MM.1S (cell line): ENCODE data around the gene CRB1.

ENCODE experiments used
- DNase-seq: peaks from one replicate; pipeline ENCODE4 v3.0.0-alpha.2; 2015
- H2AFZ ChIP-seq: fragments of 300-600 bp; sonication (generic); 2 replicates; pipeline ENCODE4 v1.6.0; 2016; ENCODE audit warnings: antibody characterized with exemption, low read length
- H3F3A ChIP-seq: fragments of 300-600 bp; sonication (generic); 2 replicates; pipeline ENCODE4 v1.6.1; 2016; ENCODE audit warnings: mild to moderate bottlenecking, antibody characterized with exemption, low read length, moderate library complexity, mixed read lengths; ENCODE audit not compliant: insufficient read depth
- H3K27ac ChIP-seq: fragments of 300-600 bp; sonication (generic); 2 replicates; pipeline ENCODE4 v1.5.1; 2016; ENCODE audit warnings: mild to moderate bottlenecking, low read length
- H3K27me3 ChIP-seq: fragments of 300-600 bp; sonication (generic); replicated peaks from 2 replicates; pipeline ENCODE4 v1.6.0; 2016; ENCODE audit warnings: low read length; ENCODE audit not compliant: insufficient read depth
- H3K36me3 ChIP-seq: fragments of 300-600 bp; sonication (generic); replicated peaks from 2 replicates; pipeline ENCODE4 v1.6.1; 2016; ENCODE audit warnings: mild to moderate bottlenecking, low read length, mixed read lengths; ENCODE audit not compliant: insufficient read depth
- H3K4me1 ChIP-seq: fragments of 300-600 bp; sonication (generic); 2 replicates; pipeline ENCODE4 v1.6.1; 2016; ENCODE audit warnings: low read length, mixed read lengths
- H3K4me2 ChIP-seq: fragments of 300-600 bp; sonication (generic); 2 replicates; pipeline ENCODE4 v1.6.0; 2016; ENCODE audit warnings: low read depth, low read length
- H3K4me3 ChIP-seq: fragments of 300-600 bp; sonication (generic); 2 replicates; pipeline ENCODE4 v1.5.1; 2016; ENCODE audit warnings: low read length, mixed read lengths
- H3K79me2 ChIP-seq: fragments of 300-600 bp; sonication (generic); 2 replicates; pipeline ENCODE4 v1.6.1; 2016; ENCODE audit warnings: mixed run types, low read length, mixed read lengths
- H3K9ac ChIP-seq: fragments of 300-600 bp; sonication (generic); 2 replicates; pipeline ENCODE4 v1.6.1; 2016; ENCODE audit warnings: low read length, mixed read lengths
- H3K9me2 ChIP-seq: fragments of 300-600 bp; sonication (generic); replicated peaks from 2 replicates; pipeline ENCODE4 v1.6.1; 2016; ENCODE audit warnings: mild to moderate bottlenecking, low read length, mixed read lengths; ENCODE audit not compliant: insufficient read depth
- H3K9me3 ChIP-seq: fragments of 300-600 bp; sonication (generic); replicated peaks from 2 replicates; pipeline ENCODE4 v1.6.1; 2016; ENCODE audit warnings: mild to moderate bottlenecking, low read length, mixed read lengths; ENCODE audit not compliant: insufficient read depth
- H4K20me1 ChIP-seq: fragments of 300-600 bp; sonication (generic); 2 replicates; pipeline ENCODE4 v1.6.1; 2016; ENCODE audit warnings: mild to moderate bottlenecking, low read length, moderate library complexity, mixed read lengths; ENCODE audit not compliant: insufficient read depth
- CTCF ChIP-seq: fragments of 300-600 bp; sonication (generic); IDR thresholded peaks from 2 replicates; pipeline ENCODE4 v1.5.1; 2016; ENCODE audit warnings: antibody characterized with exemption, low read length, mixed read lengths
- EZH2 ChIP-seq: fragments of 300-600 bp; sonication (generic); optimal IDR thresholded peaks from 2 replicates; pipeline ENCODE3; 2017; ENCODE audit warnings: low read depth, mild to moderate bottlenecking, antibody characterized with exemption, low read length, mixed read lengths
- EZH2phosphoT487 ChIP-seq: fragments of 300-600 bp; sonication (generic); IDR thresholded peaks from 2 replicates; pipeline ENCODE4 v1.6.1; 2018; ENCODE audit warnings: antibody characterized with exemption, low read length

Gene CRB1

GRCh38 chr1:197413564-197413963 is 145.5 kb downstream of the CRB1 start:
- H3K9me2 ChIP-seq: no peaks in the 10 kb centered on the region
- no peaks in the 10 kb centered on the region for H3K27me3 ChIP-seq
- no peak overlapping the region for H2AFZ ChIP-seq
- no peaks in the 10 kb centered on the region for H4K20me1 ChIP-seq
- H3K79me2 ChIP-seq: no peaks in the 10 kb centered on the region
- DNase-seq: no peak
- H3K4me2 ChIP-seq: no peak overlapping the region
- no peaks in the 10 kb centered on the region for H3K36me3 ChIP-seq
- no peaks in the 10 kb centered on the region for H3F3A ChIP-seq
- no peaks in the 10 kb centered on the region for H3K9me3 ChIP-seq
- TF ChIP-seq EZH2 (no peak), EZH2phosphoT487 (no peak), CTCF (no peak)
- no peak overlapping the region for H3K4me3 ChIP-seq
- no peaks in the 10 kb centered on the region for H3K4me1 ChIP-seq
- H3K9ac ChIP-seq: no peak overlapping the region
- H3K27ac ChIP-seq: no peak overlapping the region

GRCh38 chr1:197415221-197415620 is 147.2 kb downstream of the CRB1 start:
- Histone ChIP-seq H2AFZ (no peak overlapping the region), H3K9ac (no peak overlapping the region), H3K27me3 (no peaks in the 10 kb centered on the region), H4K20me1 (no peaks in the 10 kb centered on the region), H3K27ac (no peak overlapping the region), H3K79me2 (no peaks in the 10 kb centered on the region), H3K4me2 (no peak overlapping the region), H3K4me1 (no peaks in the 10 kb centered on the region), H3K4me3 (no peak overlapping the region), H3K36me3 (no peaks in the 10 kb centered on the region), H3K9me3 (no peaks in the 10 kb centered on the region), H3F3A (no peaks in the 10 kb centered on the region), H3K9me2 (no peaks in the 10 kb centered on the region)
- no peak for DNase-seq
- TF ChIP-seq CTCF (no peak), EZH2 (no peak), EZH2phosphoT487 (no peak)

DNA sequence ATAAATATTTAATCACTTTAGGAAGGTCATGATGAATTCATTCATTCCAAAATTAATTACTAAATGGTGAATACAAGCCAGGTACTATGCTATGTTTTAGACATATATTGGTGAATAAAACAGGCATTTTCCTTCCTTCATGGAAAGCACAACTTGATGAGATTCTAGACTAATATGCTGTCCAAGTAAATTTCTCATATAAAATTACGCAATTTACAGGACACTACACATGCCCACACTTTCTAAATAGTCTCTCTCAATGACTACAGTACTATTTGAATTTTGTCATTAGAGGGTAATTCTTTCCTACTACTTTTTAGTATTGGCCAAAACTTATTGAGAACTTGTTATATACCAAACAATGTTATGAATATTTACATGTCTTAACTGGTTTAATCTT is 150.6 kb downstream of the CRB1 start:
- Histone ChIP-seq H3K36me3 (no peaks in the 10 kb centered on the region), H2AFZ (no peak overlapping the region), H3K79me2 (no peaks in the 10 kb centered on the region), H4K20me1 (no peaks in the 10 kb centered on the region), H3K27me3 (no peaks in the 10 kb centered on the region), H3K27ac (no peak overlapping the region), H3K4me1 (no peaks in the 10 kb centered on the region), H3K9me3 (no peaks in the 10 kb centered on the region), H3K9me2 (no peaks in the 10 kb centered on the region), H3K9ac (no peak overlapping the region), H3K4me2 (no peak overlapping the region), H3F3A (no peaks in the 10 kb centered on the region), H3K4me3 (no peak overlapping the region)
- DNase-seq: no peak
- TF ChIP-seq CTCF (no peak), EZH2 (no peak), EZH2phosphoT487 (no peak)
